Measurements from ENCODE around the gene DYNC1I2. TPM values are rescaled to one million over a fixed set of nuclear protein-coding genes. Genes with fewer than 3 reads are reported as not detected.

Gene DYNC1I2
- total and polyA plus RNA-seq, 2 experiments from 2014 or later, result 79.4 to 102 TPM

DNA sequence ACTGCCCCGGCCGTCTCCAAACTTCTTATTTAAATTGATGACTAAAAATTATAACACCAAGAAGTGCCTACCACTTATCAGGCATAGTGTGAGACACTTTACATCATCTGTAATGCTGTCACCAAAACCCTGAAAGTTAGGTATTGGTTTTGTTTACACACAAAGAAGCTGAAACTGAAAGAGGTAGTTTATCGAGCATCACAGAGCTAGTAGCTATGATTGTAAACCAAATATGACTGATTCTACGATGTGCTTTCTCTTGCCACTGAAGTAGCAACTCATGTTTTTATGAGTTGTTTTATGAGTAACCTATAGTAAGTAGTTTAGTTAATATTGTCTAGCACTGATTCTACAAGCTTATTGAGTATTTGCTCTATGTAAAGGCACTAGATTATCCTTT, 31.5 kb downstream of the DYNC1I2 start (continued):
- TF ChIP-seq, protein P1, sequence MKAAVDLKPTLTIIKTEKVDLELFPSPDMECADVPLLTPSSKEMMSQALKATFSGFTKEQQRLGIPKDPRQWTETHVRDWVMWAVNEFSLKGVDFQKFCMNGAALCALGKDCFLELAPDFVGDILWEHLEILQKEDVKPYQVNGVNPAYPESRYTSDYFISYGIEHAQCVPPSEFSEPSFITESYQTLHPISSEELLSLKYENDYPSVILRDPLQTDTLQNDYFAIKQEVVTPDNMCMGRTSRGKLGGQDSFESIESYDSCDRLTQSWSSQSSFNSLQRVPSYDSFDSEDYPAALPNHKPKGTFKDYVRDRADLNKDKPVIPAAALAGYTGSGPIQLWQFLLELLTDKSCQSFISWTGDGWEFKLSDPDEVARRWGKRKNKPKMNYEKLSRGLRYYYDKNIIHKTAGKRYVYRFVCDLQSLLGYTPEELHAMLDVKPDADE (IDR thresholded peaks at IDR 0.05), result no peak
- TF ChIP-seq STAT1 (IDR thresholded peaks at IDR 0.05; ENCODE audit: unreplicated experiment) (no peak), EZH2 (IDR thresholded peaks at IDR 0.05; ENCODE audit: low read depth, unreplicated experiment) (no peak), JUNB (IDR thresholded peaks at IDR 0.05; ENCODE audit: unreplicated experiment) (no peak), REST (IDR thresholded peaks at IDR 0.05; ENCODE audit: unreplicated experiment) (no peak), NANOG (IDR thresholded peaks at IDR 0.05; ENCODE audit: borderline replicate concordance) (no peak)

DNA sequence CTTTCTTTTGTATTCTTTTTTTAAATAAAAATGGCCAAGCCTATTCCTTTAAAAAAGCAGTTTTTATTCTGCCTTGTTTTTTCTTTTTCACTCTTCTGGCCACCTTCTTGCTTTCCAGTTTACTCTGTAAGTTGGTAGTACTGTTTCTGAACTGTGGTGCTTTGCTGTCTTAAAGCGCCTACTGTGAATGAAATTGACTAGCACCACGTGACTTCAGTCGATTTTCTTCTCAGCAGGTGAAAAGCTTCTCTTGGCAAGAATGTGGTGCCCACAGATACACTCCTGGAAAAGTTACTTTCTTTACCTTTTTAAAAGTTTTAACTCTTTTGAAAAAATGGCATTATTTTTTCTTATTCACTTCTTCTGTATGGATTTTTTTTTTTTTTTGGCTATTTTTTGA, 32.4 kb downstream of the DYNC1I2 start:
- no peak overlapping the region for H3K4me3 ChIP-seq
- ATAC-seq, result no peak
- H4K20me1 ChIP-seq (replicated peaks; ENCODE audit: insufficient read depth), result no peaks in the 10 kb centered on the region
- Mint-ChIP-seq H3K27me3 (ENCODE audit: insufficient read depth, low read depth, poor library complexity) (no peaks in the 10 kb centered on the region), H3K4me1 (peaks cover 8% of the 10 kb centered on the region), H3K4me3 (no peak overlapping the region), H3K36me3 (ENCODE audit: low read depth) (peaks cover 8% of the 10 kb centered on the region; the same call in 2 of the 3 replicates), H3K9me3 (no peaks in the 10 kb centered on the region), H3K27ac (no peak overlapping the region)
- no peak overlapping the region for H3K27ac ChIP-seq (ENCODE audit: low read depth)
- no peak overlapping the region for H3K4me2 ChIP-seq
- no peaks in the 10 kb centered on the region for H3K4me1 ChIP-seq (ENCODE audit: insufficient read depth)
- H3F3A ChIP-seq (replicated peaks; ENCODE audit: low read depth), result no peaks in the 10 kb centered on the region
- no peak for DNase-seq (ENCODE audit: low spot score)
- no peaks in the 10 kb centered on the region for H3K9me2 ChIP-seq (ENCODE audit: insufficient read depth)
- H3K27me3 ChIP-seq (ENCODE audit: insufficient read depth), result no peaks in the 10 kb centered on the region
- no peaks in the 10 kb centered on the region for H3K79me2 ChIP-seq (replicated peaks; ENCODE audit: insufficient read depth)
- H2AFZ ChIP-seq, result no peak overlapping the region
- H3K36me3 ChIP-seq (ENCODE audit: insufficient read depth), result no peaks in the 10 kb centered on the region
- TF ChIP-seq NANOG (IDR thresholded peaks at IDR 0.05; ENCODE audit: borderline replicate concordance) (no peak), ZNF331 (CRISPR knock-in tag; IDR thresholded peaks at IDR 0.05; ENCODE audit: low read depth) (no peak), CREB1 (CRISPR knock-in tag; IDR thresholded peaks at IDR 0.05; ENCODE audit: low read depth) (no peak), EZH2phosphoT487 (IDR thresholded peaks at IDR 0.05; ENCODE audit: unreplicated experiment) (no peak), EZH2 (IDR thresholded peaks at IDR 0.05; ENCODE audit: low read depth, unreplicated experiment) (no peak), ZNF114 (CRISPR knock-in tag; IDR thresholded peaks at IDR 0.05) (no peak), STAT1 (IDR thresholded peaks at IDR 0.05; ENCODE audit: unreplicated experiment) (no peak), CTCF (conservative IDR thresholded peaks at IDR 0.05; ENCODE audit: low read depth in 2 of 2) (no peak), POLR2AphosphoS5 (IDR thresholded peaks at IDR 0.05; ENCODE audit: low read depth) (no peak)
- TF ChIP-seq, protein P1 (IDR thresholded peaks at IDR 0.05), result no peak

Measured in GM23338 (cell line).